Left kidney (tissue), 2 donors: ENCODE data around the gene CDH4. TPM values are rescaled to one million over a fixed set of nuclear protein-coding genes. Genes with fewer than 3 reads are reported as not detected.
"Not testable (repeated sequence)": the region's sequence is repeated elsewhere in the genome, so short reads cannot be mapped to it uniquely, and the experiment has no call there.

Source experiments
- DNase-seq: peaks from one replicate; pipeline ENCODE4 v3.0.0-alpha.2; 2013
- polyA plus RNA-seq: library from polyadenylated mRNA; unstranded; fragments of 120-200 nt; gene quantifications from one replicate; pipeline ENCODE4 v1.2.1, GENCODE V29; 2013; ENCODE audit not compliant: insufficient read length

The CDH4 gene
- polyA plus RNA-seq, 1 donor: 7.3 TPM

GRCh38 chr20:61932199-61932592 is 680.1 kb downstream of the CDH4 start:
- no peak for DNase-seq

DNA sequence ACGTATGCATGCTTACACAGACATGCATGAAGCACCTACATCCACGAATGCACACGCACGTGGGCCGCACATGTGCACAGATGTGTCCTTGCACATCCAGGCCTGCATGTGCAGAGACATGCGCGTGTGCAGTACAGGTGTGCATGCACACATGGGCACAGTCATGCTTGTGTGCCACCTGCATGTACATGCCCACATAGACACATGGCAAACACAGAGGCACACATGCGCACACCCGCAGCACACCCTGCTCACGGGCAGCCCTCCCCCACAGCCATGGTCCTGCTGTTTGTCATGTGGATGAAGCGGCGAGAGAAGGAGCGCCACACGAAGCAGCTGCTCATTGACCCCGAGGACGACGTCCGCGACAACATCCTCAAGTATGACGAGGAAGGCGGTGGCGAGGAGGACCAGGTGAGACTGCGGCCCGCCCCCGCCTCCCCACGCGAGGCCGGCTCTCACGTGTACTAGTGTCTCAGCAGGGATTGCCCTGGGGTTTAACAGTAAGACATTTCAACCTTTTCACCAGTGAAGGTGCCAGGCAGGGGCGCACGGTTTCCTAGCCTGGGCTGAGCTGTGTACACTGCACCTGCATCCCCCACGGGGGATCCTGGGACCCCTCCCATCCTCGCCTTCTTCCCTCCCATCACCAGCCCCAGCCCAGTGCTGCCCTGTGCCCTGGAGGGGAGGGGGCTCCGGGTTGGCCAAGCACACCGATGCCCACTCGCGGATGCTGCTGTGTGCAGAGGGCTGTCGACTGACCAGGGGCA is 680.8 kb downstream of the CDH4 start:
- DNase-seq: no peak

DNA sequence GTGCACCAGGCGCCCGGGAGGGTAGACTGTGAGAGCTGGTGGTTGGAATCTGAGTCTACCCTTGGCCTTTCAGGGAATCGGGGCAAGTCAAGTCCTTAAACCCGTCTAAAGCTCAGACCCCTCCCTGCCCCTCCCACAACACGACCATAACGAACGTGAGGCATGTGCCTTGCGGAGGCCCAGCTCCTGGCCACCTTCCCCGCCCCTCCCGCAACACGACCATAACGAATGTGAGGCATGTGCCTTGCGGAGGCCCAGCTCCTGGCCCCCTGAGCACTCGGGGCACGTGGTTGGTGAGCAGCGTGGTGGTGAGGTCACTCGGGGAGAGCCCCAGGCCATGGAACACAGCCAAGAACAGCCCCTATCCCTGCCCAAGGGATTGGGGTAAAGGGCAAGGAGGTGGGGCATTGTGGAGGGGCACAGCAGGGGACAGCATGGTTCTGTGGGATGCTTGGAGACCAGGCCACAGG is 681.5 kb downstream of the CDH4 start:
- DNase-seq: no peak

GRCh38 chr20:61933951-61934715 is 682.1 kb downstream of the CDH4 start:
- DNase-seq: no peak

DNA sequence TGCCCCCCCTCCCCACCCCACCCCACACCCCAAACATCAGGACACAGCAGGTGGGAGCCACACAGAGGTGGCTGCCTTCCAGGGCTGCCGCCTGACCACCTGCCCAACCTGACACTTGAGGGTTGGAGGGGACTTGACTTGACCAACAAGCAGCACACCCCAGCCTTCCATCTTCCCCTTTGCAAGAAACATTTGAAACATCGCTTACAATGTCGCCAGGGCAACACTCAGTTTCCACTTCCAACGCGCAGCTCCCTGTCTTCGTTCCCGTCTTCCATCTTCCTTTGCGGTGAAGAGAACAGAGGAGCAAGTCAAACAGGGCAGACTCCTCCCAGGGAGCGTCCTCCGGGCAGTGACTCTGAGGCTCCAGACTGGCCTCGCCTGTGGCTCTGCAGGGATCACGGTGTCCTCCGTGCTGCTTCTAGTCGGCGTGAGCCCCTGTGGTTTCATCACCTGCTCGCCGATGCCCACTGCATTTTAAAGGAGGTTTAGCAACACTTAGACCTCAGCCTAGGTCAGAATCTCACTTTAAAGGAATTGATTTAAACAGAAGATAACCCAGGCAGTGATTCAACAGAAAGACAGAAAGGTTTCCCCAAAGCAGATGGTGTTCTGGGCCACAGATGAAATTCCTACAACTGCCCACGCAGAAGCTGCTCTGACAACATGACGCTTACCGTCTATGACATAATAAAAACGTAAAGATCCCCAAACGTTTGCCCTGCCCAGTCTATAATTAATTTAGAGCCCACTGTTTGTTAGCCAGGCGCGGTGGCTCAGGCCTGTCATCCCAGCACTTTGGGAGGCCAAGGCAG is 682.9 kb downstream of the CDH4 start:
- DNase-seq: no peak

GRCh38 chr20:61935926-61936700 is 684.1 kb downstream of the CDH4 start:
- DNase-seq: no peak

- no peak for DNase-seq
These were observed 684.7 kb downstream of the CDH4 start for GRCh38 chr20:61936701-61937131.

- DNase-seq: no peak
These were observed 685.3 kb downstream of the CDH4 start for GRCh38 chr20:61937146-61937962.

- no peak for DNase-seq
These were observed 686.1 kb downstream of the CDH4 start for GRCh38 chr20:61937963-61938838.

- no peak for DNase-seq
These were observed 687.0 kb downstream of the CDH4 start for GRCh38 chr20:61938839-61939690.

DNA sequence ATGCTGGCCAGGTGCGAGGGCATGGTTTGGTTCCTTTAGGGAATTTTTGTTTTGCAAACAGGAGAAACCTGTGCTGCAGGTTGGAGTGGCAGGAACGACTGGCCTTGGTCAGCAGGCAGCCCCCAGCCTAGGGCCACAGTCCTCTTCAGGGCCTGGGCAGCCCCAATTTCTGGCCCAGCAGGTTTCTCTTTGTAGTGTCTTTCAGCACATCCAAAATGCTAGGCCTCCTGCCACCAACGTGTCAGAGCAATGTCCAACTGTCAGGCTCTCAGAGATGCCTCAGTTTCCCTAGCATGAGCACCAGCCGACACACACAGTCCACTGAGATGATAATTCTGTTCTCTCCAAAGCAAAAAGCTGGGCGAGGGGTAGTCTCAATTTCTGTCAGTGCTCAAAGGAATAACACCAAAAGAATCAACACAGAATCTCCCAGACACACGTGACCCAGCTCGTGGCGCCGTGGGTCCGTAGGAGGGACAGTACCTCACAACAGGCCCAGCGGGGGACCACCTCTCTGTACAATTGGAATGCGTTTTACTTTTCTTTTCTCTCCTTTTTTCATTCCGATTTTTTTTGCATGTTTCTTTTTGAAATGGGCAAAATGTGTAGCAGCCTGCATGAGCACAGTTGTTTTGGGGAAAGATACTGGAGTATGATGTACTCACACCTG is 687.8 kb downstream of the CDH4 start:
- DNase-seq: no peak

DNA sequence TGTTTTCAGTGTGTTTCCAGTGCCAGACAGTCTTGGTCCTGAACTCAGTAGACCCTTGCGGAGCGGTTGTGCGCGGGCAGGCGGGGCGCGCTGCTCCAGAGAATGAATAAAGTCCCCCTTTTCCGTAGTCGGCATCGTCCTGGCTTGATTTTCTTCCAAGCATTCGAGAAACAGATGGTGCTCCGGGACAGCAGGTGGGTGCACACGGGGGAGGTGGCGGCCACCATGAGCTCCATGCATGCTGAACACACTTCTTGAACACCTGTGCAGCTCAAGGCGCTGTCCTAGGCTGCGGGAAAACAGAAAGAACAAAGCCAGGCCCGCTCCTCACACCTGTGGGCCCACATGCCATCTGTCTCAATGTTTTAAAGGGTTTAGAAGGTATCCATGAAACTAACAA is 688.4 kb downstream of the CDH4 start:
- no peak for DNase-seq

- DNase-seq: no peak
These were observed 689.1 kb downstream of the CDH4 start for GRCh38 chr20:61940976-61941720.

- DNase-seq: no peak
These were observed 689.8 kb downstream of the CDH4 start for GRCh38 chr20:61941721-61942405.

GRCh38 chr20:61942526-61942925 is 690.5 kb downstream of the CDH4 start:
- DNase-seq: no peak

DNA sequence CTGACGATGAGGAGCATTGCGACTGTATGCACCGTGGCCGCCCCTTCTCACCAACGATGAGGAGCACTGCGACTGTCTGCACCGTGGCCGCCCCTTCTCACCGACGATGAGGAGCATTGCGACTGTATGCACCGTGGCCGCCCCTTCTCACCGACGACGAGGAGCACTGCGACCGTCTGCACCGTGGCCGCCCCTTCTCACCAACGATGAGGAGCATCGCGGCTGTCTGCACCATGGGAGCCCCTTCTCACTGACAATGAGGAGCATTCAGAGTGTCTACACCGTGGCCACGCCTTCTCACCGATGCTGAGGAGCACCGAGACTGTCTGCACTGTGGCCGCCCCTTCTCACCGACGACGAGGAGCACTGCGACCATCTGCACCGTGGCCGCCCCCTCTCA is 692.9 kb downstream of the CDH4 start:
- DNase-seq: not testable (repeated sequence)

GRCh38 chr20:61945495-61945894 is 693.4 kb downstream of the CDH4 start:
- not testable (repeated sequence) for DNase-seq
